OCI-LY1 (cell line): Measurements from ENCODE around the gene SHC1.
A peak's percentile ranks its signal among the peaks of the same experiment; 100 is the strongest.

Source experiments
- H2AFZ ChIP-seq: fragments of 200-600 bp; sonication (generic), shearing (Covaris generic); 2 replicates; pipeline ENCODE4 v1.6.0; 2014; ENCODE audit warnings: antibody characterized with exemption, mild to moderate bottlenecking, low read length
- H3F3A ChIP-seq: fragments of 200-600 bp; sonication (generic), shearing (Covaris generic); 2 replicates; pipeline ENCODE4 v1.6.0; 2014; ENCODE audit warnings: mild to moderate bottlenecking, antibody characterized with exemption, low read length, moderate library complexity; ENCODE audit not compliant: insufficient read depth
- H3K27ac ChIP-seq: fragments of 200-600 bp; sonication (generic); 2 replicates; pipeline ENCODE4 v1.5.1; 2014; ENCODE audit warnings: low read length, mixed run types, mild to moderate bottlenecking, low read depth; ENCODE audit not compliant: poor library complexity, severe bottlenecking
- H3K27me3 ChIP-seq: fragments of 200-600 bp; sonication (generic); 2 replicates; pipeline ENCODE4 v1.6.0; 2014; ENCODE audit warnings: antibody characterized with exemption, mild to moderate bottlenecking, low read length, moderate library complexity; ENCODE audit not compliant: insufficient read depth
- H3K36me3 ChIP-seq: fragments of 200-600 bp; sonication (generic); 2 replicates; pipeline ENCODE4 v1.6.1; 2014; ENCODE audit warnings: mild to moderate bottlenecking, antibody characterized with exemption, low read length, moderate library complexity, mixed read lengths; ENCODE audit not compliant: insufficient read depth
- H3K4me1 ChIP-seq: fragments of 200-600 bp; sonication (generic); 2 replicates; pipeline ENCODE4 v1.5.1; 2014; ENCODE audit warnings: mild to moderate bottlenecking, low read length, moderate library complexity; ENCODE audit not compliant: insufficient read depth, severe bottlenecking
- H3K4me2 ChIP-seq: fragments of 200-600 bp; sonication (generic), shearing (Covaris generic); 2 replicates; pipeline ENCODE4 v1.6.1; 2014; ENCODE audit warnings: low read length
- H3K4me3 ChIP-seq: fragments of 200-600 bp; sonication (generic); 2 replicates; pipeline ENCODE4 v1.5.1; 2014; ENCODE audit warnings: low read length, low read depth, mild to moderate bottlenecking, mixed read lengths; ENCODE audit not compliant: poor library complexity, severe bottlenecking
- H3K79me2 ChIP-seq: fragments of 200-600 bp; shearing (Covaris generic); 2 replicates; pipeline ENCODE4 v1.6.1; 2016; ENCODE audit warnings: mixed run types, low read length, mixed read lengths; ENCODE audit not compliant: insufficient read depth
- H3K9ac ChIP-seq: fragments of 200-600 bp; sonication (generic), shearing (Covaris generic); 2 replicates; pipeline ENCODE4 v1.6.1; 2014; ENCODE audit warnings: mild to moderate bottlenecking, low read length, mixed read lengths
- H3K9me2 ChIP-seq: fragments of 200-600 bp; sonication (generic), shearing (Covaris generic); 2 replicates; pipeline ENCODE4 v1.6.1; 2014; ENCODE audit warnings: low read depth, mild to moderate bottlenecking, low read length, mixed read lengths
- H3K9me3 ChIP-seq: fragments of 200-600 bp; shearing (Covaris generic); 2 replicates; pipeline ENCODE4 v1.6.1; 2014; ENCODE audit warnings: low read length, mixed read lengths
- H4K20me1 ChIP-seq: fragments of 200-600 bp; sonication (generic), shearing (Covaris generic); 2 replicates; pipeline ENCODE4 v1.6.0; 2016; ENCODE audit warnings: mild to moderate bottlenecking, low read length; ENCODE audit not compliant: insufficient read depth
- EZH2 ChIP-seq: fragments of 200-600 bp; sonication (generic), shearing (Covaris generic); IDR thresholded peaks from 2 replicates; pipeline ENCODE4 v1.8.0; 2017; ENCODE audit warnings: borderline replicate concordance, mixed run types, mild to moderate bottlenecking, antibody characterized with exemption, low read length, moderate library complexity, mixed read lengths
- TF ChIP-seq, protein P1 (sequence below): fragments of 200-600 bp; sonication (generic), shearing (Covaris generic); IDR thresholded peaks from 2 replicates; pipeline ENCODE4 v1.5.1; 2017; ENCODE audit warnings: mild to moderate bottlenecking, antibody characterized with exemption, low read length, moderate library complexity, mixed read lengths

The SHC1 gene

DNA sequence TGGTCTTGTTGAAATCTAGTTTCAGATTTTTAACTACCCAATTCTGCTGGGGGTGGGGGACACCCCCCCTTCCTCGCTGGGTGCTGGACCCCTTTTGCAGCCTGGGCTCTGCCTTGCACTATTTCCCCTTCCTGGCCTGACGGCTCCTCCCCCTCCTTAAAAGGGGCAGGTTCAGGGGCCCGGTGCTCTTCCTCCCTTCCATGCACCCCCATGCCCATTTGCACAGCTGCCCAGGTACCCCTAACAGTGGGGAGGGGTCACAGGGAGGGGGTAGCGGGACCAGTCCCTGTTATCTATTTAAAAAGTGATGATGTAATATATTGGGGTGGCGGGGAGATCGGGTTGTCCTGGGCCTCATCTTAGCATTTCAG is 47.4 kb upstream of the SHC1 start:
- Histone ChIP-seq H3K27ac (no peak overlapping the region), H2AFZ (no peak overlapping the region), H3K36me3 (peaks cover 4% of the 10 kb centered on the region), H4K20me1 (no peaks in the 10 kb centered on the region), H3K9me3 (no peaks in the 10 kb centered on the region), H3K9me2 (no peaks in the 10 kb centered on the region), H3K4me2 (peak overlapping the region; percentile 58), H3K79me2 (no peaks in the 10 kb centered on the region), H3F3A (no peaks in the 10 kb centered on the region), H3K27me3 (no peaks in the 10 kb centered on the region), H3K9ac (peak overlapping the region; percentile 53; the same call in 1 of the 2 replicates), H3K4me1 (peaks cover 20% of the 10 kb centered on the region), H3K4me3 (peak overlapping the region; percentile 46)
- TF ChIP-seq, protein P1, sequence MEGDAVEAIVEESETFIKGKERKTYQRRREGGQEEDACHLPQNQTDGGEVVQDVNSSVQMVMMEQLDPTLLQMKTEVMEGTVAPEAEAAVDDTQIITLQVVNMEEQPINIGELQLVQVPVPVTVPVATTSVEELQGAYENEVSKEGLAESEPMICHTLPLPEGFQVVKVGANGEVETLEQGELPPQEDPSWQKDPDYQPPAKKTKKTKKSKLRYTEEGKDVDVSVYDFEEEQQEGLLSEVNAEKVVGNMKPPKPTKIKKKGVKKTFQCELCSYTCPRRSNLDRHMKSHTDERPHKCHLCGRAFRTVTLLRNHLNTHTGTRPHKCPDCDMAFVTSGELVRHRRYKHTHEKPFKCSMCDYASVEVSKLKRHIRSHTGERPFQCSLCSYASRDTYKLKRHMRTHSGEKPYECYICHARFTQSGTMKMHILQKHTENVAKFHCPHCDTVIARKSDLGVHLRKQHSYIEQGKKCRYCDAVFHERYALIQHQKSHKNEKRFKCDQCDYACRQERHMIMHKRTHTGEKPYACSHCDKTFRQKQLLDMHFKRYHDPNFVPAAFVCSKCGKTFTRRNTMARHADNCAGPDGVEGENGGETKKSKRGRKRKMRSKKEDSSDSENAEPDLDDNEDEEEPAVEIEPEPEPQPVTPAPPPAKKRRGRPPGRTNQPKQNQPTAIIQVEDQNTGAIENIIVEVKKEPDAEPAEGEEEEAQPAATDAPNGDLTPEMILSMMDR = no peak
- TF ChIP-seq EZH2 = no peak

DNA sequence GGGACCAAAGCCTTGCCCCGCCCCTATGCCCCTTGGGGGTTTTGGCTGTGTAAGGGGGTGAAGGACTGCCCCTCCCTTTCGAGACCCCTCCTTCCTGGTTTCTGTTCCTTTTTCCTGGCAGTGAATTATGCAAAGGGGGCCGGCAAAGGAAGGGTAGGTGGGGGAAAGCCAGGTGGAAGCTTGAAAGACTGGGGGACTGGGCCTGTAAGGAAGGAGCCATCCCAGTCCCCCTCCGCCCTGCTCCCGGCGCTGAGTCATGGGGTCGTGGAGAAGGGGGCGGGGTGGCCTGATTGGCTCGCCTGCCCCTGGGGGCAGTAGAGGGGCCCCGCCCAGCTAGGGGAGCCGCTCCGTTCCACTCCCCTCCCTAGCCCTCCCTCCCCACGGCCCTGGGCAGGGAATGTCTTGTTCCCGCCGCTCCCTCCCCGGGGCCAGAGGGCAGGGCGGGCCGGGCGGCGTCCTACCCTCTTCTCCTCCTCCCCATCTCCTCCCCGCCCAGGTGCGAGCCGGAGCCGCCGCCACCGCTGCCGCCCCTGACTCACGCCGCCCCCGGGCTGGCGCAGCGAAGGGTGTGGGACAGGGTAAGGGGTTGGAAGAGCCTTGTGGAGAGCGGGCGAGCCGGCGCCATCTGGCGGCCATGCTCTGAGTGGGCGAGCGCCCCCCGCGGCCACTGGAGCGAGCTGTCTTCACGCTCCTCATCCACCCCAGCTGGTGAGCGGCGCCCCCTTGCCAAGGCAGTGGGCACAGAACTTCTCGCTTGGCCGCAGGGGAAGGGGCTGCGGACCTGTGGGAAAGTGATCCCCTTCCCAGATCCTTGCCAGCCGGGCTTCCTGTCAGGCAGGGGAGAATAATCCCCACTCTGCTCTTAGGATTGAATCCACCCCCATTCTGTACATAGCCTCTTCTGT is 46.7 kb upstream of the SHC1 start:
- Histone ChIP-seq H3K79me2 (no peaks in the 10 kb centered on the region), H3K27ac (peak overlapping the region; percentile 42), H3K4me3 (peak overlapping the region; percentile 46), H3K4me1 (peaks cover 20% of the 10 kb centered on the region), H3K9me3 (no peaks in the 10 kb centered on the region), H3K27me3 (no peaks in the 10 kb centered on the region), H3K9ac (peak overlapping the region; percentile 53; the same call in 1 of the 2 replicates), H3K9me2 (no peaks in the 10 kb centered on the region), H3K4me2 (peak overlapping the region; percentile 58), H3F3A (no peaks in the 10 kb centered on the region), H3K36me3 (peaks cover 4% of the 10 kb centered on the region), H2AFZ (no peak overlapping the region), H4K20me1 (no peaks in the 10 kb centered on the region)
- TF ChIP-seq EZH2 = no peak
- TF ChIP-seq, protein P1 = peak; percentile 100

DNA sequence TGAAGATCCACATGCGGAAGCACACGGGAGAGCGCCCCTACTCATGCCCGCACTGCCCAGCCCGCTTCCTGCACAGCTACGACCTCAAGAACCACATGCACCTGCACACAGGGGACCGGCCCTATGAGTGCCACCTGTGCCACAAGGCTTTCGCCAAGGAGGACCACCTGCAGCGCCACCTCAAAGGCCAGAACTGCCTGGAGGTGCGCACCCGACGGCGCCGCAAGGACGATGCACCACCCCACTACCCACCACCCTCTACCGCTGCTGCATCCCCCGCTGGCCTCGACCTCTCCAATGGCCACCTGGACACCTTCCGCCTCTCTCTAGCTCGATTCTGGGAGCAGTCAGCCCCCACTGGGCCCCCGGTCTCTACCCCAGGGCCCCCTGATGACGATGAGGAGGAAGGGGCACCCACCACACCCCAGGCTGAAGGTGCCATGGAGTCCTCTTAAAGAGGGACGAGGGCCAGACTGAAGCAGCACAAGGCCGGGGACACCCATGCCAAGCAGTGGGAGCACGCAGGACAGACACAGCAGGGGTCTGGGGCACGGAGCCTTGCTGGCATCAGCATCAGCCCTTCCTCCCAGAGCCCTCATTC is 45.8 kb upstream of the SHC1 start:
- H3K9ac ChIP-seq = no peak overlapping the region
- TF ChIP-seq EZH2 = no peak
- TF ChIP-seq, protein P1 = no peak
- no peaks in the 10 kb centered on the region for H3K79me2 ChIP-seq
- H3K9me2 ChIP-seq = no peaks in the 10 kb centered on the region
- H2AFZ ChIP-seq = no peak overlapping the region
- H3K36me3 ChIP-seq = peaks cover 4% of the 10 kb centered on the region
- no peaks in the 10 kb centered on the region for H3K9me3 ChIP-seq
- H3K4me1 ChIP-seq = peaks cover 20% of the 10 kb centered on the region
- H4K20me1 ChIP-seq = no peaks in the 10 kb centered on the region
- H3K27ac ChIP-seq = peak overlapping the region; percentile 42
- no peaks in the 10 kb centered on the region for H3F3A ChIP-seq
- no peak overlapping the region for H3K4me2 ChIP-seq
- H3K27me3 ChIP-seq = no peaks in the 10 kb centered on the region
- H3K4me3 ChIP-seq = no peak overlapping the region
